Midbrain (tissue), 1 donor: ENCODE results near the gene SMIM5.

ENCODE experiments used
- DNase-seq: peaks from one replicate; lab custom pipeline; 2025; lab: John Stamatoyannopoulos, UW

The SMIM5 gene

GRCh38 chr17:75603123-75603522 is 30.1 kb upstream of the SMIM5 start:
- DNase-seq: no peak

GRCh38 chr17:75604034-75604695 is 29.1 kb upstream of the SMIM5 start:
- no peak for DNase-seq

- DNase-seq: no peak
Observed at GRCh38 chr17:75605790-75606189, 27.4 kb upstream of the SMIM5 start.

DNA sequence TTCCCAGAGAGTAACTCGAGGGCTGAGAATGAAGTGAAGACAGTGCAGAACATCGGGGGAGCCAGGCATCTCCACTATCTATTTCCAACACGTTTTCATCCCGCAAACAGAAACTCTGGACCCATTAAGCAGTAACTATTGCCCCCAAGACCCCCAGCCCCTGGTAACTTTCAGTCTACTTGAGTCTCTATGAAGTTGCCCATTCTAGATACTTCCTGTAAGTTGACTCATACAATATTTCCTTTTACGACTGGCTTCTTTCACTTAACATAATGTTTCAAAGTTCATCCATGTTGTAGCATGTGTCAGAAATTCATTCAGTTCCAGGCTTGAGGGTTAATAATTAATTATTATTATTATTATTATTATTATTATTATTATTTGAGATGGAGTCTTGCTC is 26.1 kb upstream of the SMIM5 start:
- no peak for DNase-seq

DNA sequence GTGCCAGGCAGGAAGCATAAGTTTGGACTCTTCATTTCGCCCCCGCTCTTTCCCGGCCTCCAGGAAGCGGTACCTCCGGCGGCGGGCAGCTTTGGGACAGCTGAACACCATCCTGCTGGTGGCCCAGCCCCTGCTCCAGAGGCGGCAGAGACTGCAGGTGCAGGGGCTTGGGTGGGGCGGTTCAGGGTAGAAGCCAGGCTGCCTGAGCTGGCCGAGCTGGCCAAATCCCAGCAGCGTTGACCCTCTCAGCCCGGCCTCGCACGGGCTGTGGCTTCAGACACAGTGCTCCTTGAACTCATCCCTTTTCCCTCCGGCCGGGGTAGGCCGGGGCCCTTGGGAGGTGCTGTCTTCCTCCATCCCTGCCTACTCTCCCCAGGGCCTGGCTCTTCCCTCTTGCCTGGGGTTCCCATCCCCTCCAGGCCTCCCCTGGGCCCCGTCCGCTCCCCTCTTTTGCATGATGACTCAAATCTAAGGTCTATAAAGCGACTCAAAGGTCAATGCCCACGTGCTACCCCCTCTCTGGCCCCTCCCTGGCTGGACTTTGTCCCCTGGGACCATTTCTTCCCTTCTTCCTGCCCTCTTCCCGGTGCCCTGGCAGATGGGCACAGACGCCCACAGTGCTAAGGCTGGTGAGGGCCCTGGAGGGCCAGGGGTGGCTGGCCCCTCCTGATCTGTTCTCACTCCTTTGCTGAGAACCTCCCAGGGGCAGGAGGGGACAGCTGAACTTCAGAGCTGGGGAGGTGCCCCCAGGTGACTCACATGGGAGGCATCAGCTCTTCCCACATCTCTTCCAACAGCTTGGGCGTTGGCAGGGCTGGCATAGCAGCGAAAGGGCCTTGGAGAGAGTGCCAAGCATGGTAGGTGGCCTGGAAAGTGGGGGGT is 22.9 kb upstream of the SMIM5 start:
- DNase-seq: no peak

GRCh38 chr17:75611851-75612429 is 21.3 kb upstream of the SMIM5 start:
- DNase-seq: no peak

DNA sequence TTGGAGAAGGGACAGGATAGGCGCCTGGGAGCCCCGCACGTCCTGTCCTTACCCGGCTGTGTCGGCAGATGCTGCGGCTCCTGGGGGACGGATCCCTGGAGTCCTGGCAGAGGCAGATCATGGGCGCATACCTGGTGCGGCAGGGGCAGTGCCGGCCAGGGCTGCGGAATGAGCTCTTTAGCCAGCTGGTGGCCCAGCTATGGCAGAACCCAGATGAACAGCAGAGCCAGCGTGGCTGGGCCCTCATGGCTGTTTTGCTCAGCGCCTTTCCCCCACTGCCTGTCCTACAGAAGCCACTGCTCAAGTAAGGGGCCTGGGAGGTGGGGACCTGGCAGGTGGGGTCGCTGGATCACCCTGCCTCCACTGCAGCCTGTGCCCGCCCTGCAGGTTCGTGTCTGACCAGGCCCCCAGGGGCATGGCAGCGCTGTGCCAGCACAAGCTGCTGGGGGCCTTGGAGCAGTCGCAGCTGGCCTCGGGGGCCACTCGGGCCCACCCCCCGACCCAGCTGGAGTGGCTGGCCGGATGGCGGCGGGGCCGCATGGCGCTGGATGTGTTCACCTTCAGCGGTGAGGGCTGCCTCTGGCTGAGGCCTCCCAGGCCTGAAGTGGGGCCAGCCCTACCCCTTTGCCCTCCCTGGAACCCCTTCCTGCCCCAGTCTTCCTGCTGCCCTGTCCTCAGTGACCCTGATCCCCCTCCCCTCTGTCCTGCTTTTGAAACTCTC is 20.2 kb upstream of the SMIM5 start:
- no peak for DNase-seq

DNA sequence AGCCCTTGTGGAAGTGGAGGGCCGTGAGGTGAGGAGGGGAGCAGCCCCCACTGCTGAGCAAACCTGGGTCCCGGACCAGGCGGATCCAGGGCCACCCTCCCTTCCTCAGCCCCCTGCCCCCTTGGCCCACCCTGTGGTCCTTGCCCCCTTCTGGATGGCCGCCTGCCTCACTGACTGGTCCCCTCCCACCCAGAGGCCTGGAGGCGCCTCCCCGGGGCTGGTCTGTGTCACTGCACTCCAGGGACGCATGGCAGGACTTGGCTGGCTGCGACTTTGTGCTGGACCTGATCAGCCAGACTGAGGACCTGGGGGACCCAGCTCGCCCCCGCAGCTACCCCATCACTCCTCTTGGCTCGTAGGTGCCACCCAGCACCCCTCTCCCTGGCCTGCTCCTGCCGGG is 19.2 kb upstream of the SMIM5 start:
- no peak for DNase-seq

GRCh38 chr17:75614556-75615270 is 18.5 kb upstream of the SMIM5 start:
- no peak for DNase-seq

DNA sequence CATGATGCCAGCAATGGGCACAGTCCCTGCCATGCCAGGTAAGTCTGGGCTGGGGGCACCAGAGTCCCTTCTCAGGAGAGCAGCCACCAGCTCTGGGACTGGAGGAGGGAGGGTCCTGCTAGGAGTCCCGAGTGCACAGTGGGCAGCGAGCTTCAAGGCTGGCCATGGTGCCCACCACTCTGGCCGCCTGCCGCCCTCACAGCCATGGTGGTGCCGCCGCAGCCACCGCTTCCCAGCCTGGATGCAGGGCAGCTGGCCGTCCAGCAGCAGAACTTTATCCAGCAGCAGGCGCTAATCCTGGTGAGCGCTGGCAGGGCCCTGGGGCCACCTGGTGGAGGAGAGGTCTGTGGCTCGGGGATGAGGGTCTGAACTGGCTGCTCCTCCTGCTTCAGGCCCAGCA is 17.9 kb upstream of the SMIM5 start:
- no peak for DNase-seq

- DNase-seq: no peak
Observed at GRCh38 chr17:75616521-75617122, 16.6 kb upstream of the SMIM5 start.

GRCh38 chr17:75617218-75617617 is 16.0 kb upstream of the SMIM5 start:
- no peak for DNase-seq

DNA sequence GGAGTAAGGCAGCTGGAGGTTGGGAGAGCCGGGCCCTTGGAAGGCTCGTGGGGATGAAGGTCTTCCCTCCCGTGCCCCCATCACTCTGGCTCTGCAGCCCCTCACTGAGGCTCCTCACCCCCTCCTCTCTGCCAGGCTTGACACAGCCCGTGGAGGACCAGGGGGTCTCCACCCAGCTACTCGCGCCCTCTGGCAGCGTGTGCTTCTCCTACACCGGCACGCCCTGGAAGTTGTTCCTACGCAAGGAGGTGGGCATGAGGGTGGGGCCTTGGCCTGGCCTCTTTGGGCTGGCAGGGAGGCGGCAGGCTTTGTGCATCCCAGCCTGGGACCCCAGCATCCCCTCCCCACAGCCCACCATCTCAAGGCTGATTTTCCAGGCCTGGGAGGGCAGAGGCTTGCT is 15.6 kb upstream of the SMIM5 start:
- DNase-seq: no peak

GRCh38 chr17:75619506-75620431 is 13.5 kb upstream of the SMIM5 start:
- no peak for DNase-seq

DNA sequence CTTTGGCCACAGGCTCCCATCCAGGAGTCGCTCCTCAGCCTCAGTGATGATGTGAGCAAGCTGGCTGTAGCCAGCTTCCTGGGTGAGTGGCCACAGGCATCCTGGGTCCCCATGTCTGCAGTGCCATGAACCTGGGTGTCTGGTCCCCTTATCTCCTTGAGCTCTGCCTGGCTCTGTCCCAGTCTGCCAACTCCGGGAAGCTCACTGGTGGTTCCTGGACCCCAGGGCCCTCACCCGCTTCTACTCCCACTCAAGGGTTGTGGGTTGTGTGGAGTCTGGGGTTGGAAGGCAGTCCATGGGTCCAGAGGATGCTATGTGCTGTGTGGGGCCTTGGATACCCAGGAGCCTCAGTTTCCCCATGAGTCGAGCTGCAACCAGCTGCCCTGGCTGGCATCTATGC is 11.7 kb upstream of the SMIM5 start:
- DNase-seq: no peak

GRCh38 chr17:75622076-75622475 is 11.2 kb upstream of the SMIM5 start:
- DNase-seq: no peak

DNA sequence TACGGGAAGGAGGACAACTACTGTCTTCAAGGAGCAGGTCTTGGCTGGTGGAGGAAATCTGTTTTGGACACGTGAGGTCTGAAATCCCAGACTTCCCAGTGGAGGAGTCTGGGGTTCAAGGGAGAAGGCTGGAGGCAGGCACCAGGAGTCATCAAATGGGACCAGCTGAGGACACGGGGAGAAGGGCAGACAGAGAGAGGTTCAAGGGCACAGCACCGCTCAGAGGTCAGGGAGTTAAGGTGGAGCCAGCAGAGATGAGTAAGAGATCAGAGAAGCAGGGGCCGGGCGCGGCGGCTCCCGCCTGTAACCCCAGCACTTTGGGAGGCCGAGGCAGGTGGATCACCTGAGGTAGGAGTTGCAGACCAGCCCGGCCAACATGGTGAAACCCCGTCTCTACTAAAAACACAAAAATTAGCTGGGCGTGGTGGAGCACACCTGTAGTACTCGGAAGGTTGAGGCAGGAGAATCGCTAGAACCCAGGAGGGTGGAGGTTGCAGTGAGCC is 10.4 kb upstream of the SMIM5 start:
- no peak for DNase-seq

DNA sequence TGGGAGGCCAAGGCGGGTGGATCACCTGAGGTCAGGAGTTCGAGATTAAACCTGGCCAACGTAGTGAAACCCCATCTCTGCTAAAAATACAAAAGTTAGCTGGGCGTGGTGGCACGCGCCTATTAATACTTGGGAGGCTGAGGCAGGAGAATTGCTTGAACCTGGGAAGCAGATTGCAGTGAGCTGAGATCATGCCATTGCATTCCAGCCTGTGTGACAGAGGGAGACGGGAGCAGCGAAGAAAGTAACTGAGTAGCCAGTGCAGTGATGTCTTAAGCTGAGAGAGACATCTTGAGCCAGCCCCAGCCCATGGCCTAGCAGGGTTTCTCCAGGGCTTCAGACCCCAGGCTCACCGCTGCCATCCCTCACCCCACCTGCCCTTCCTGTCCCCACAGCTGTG is 9.8 kb upstream of the SMIM5 start:
- DNase-seq: no peak

GRCh38 chr17:75624021-75624420 is 9.2 kb upstream of the SMIM5 start:
- DNase-seq: no peak

- DNase-seq: no peak
Observed at GRCh38 chr17:75624714-75625345, 8.4 kb upstream of the SMIM5 start.
